AG09309 (cell line): ENCODE data around the gene SCN4A.
"Not testable (repeated sequence)": the region's sequence is repeated elsewhere in the genome, so short reads cannot be mapped to it uniquely, and the experiment has no call there.

Experiments
- DNase-seq: peaks from one replicate; pipeline ENCODE4 v3.0.0-alpha.2; 2010; ENCODE audit warnings: low read depth
- H3K4me3 ChIP-seq: 2 replicates; pipeline ENCODE4 v1.5.1; 2011; ENCODE audit warnings: mild to moderate bottlenecking, low read depth, low read length, moderate library complexity; ENCODE audit not compliant: control insufficient read depth
- TF ChIP-seq, protein P1 (sequence below): IDR thresholded peaks from 2 replicates; pipeline ENCODE4 v1.5.1; 2011; ENCODE audit warnings: mild to moderate bottlenecking, low read depth, low read length, inconsistent platforms; ENCODE audit not compliant: insufficient read depth, control insufficient read depth; ENCODE audit errors: missing control alignments

The SCN4A gene

GRCh38 chr17:63916566-63917185 lies 56.0 kb downstream of the SCN4A start:
- no peak overlapping the region for H3K4me3 ChIP-seq
- TF ChIP-seq, protein P1, sequence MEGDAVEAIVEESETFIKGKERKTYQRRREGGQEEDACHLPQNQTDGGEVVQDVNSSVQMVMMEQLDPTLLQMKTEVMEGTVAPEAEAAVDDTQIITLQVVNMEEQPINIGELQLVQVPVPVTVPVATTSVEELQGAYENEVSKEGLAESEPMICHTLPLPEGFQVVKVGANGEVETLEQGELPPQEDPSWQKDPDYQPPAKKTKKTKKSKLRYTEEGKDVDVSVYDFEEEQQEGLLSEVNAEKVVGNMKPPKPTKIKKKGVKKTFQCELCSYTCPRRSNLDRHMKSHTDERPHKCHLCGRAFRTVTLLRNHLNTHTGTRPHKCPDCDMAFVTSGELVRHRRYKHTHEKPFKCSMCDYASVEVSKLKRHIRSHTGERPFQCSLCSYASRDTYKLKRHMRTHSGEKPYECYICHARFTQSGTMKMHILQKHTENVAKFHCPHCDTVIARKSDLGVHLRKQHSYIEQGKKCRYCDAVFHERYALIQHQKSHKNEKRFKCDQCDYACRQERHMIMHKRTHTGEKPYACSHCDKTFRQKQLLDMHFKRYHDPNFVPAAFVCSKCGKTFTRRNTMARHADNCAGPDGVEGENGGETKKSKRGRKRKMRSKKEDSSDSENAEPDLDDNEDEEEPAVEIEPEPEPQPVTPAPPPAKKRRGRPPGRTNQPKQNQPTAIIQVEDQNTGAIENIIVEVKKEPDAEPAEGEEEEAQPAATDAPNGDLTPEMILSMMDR = no peak
- DNase-seq = no peak

- DNase-seq = not testable (repeated sequence)
Observed at GRCh38 chr17:63915753-63916152, 57.0 kb downstream of the SCN4A start.

DNA sequence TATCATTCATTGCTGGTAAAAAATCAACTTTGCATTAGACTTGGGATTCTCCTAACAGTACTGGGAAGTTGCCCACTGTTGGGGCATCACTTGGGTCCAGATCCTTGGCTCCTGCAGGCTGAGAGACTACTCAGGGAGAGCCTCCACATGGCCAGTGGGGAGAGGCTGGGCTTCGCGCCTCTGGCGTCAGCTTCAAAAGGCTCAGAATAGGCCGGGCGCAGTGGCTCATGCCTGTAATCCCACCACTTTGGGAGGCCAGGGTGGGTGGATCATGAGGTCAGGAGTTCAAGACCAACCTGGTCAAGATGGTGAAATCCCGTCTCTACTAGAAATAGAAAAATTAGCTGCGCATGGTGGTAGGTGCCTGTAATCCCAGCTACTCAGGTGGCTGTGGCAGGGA lies 58.2 kb downstream of the SCN4A start:
- no peak for DNase-seq
- no peak overlapping the region for H3K4me3 ChIP-seq
- TF ChIP-seq, protein P1 = no peak

More at GRCh38 chr17:63915753-63916152, 57.0 kb downstream of the SCN4A start:
- H3K4me3 ChIP-seq = not testable (repeated sequence)

GRCh38 chr17:63911657-63912100 lies 61.0 kb downstream of the SCN4A start:
- TF ChIP-seq, protein P1 = peak; percentile 78
- H3K4me3 ChIP-seq = no peak overlapping the region
- DNase-seq = no peak

- TF ChIP-seq, protein P1 = no peak
Observed at GRCh38 chr17:63911041-63911635, 61.6 kb downstream of the SCN4A start, which contains the start of gene CSHL1. Gene CSHL1 (minus strand): TSS chr17:63911258. CDS start chr17:63911196, 62 bp downstream.

DNA sequence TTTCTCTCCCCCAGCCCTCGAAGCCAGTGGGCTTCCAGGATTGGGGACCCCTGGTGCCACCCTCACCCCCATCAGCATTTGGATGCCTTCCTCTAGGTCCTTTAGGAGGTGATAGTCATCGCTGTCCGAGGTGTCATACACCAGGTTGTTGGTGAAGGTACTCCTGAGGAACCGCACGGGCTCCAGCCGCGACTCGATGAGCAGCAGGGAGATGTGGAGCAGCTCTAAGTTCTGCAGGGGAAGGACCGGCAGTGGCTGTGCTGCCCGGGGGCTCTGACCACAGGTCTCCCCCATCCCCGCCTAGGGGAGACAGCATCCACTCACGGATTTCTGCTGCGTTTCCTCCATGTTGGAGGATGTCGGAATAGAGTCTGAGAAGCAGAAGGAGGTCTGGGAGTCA lies 62.6 kb downstream of the SCN4A start:
- H3K4me3 ChIP-seq = no peak overlapping the region
- TF ChIP-seq, protein P1 = no peak
- DNase-seq = no peak

More at GRCh38 chr17:63911041-63911635, 61.6 kb downstream of the SCN4A start, which contains the start of gene CSHL1:
- DNase-seq = no peak
- H3K4me3 ChIP-seq = no peak within 1 kb of the TSS

DNA sequence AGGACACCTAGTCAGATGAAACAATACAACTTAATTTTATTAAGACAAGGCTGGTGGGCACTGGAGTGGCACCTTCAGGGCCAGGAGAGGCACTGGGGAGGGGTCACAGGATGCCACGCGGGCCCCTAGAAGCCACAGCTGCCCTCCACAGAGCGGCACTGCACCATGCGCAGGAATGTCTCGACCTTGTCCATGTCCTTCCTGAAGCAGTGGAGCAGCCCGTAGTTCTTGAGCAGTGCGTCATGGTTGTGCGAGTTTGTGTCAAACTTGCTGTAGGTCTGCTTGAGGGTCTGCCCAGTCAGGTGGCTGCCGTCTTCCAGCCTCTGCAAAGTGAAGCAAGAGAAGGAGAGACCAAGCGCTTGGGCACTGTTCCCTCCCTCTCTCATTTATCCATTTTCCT lies 63.1 kb downstream of the SCN4A start:
- not testable (repeated sequence) for H3K4me3 ChIP-seq, DNase-seq
